Activated effector memory CD4-positive, alpha-beta T cell treated with anti-CD3 and anti-CD28 coated beads, Interleukin-2, amount 50 U/mL, for 16 hours (primary cell): ENCODE data around the gene TUBA1B.

Experiments
- DNase-seq: peaks from one replicate; pipeline ENCODE4 v3.0.0-alpha.2; 2020

TUBA1B gene

DNA sequence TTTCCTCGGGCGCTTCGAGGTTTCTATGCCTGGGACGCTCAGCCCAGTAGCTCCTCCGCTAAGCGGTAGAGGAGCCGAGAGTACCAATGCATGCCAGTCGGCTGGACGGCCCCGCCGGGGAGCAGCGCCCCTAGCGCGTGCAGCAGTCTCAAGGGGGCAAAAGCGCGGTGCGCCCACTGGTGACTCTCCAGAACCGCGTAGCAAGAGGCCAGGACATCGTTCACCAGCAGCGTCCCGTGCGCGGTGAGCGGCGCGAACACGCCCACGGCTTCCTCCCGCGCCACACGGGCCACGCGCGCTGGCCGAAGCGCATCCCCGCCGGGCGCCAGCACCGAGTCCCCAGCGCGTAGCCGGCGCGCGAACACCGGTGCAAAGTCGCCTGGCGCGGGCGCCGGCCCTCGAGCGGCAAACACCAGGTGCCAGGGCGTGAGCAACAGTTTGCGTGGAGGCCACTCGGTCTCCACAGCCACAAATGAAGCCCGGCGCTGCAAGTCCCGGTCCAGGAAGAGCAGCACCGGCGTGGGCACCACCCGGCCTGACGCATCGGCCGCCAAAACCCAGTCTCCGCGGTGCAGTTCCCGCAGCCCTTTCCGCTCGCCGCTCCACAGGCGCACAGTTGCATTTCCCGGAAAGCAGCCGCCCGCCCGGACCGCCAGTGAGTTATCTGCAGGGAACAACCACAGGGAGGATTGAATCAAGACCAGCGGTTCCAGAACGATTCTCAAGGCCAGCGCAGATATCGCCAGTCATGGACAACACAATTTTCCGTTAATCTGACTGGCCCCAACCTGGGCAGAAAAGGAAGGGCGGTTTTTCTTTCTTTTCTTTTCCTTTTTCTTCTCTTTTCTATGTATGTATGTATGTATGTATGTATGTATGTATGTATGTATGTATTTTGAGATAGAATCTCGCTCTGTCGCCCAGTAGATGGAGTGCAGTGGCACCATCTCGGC lies 41.1 kb downstream of the TUBA1B start:
- peak; percentile 79 for DNase-seq

DNA sequence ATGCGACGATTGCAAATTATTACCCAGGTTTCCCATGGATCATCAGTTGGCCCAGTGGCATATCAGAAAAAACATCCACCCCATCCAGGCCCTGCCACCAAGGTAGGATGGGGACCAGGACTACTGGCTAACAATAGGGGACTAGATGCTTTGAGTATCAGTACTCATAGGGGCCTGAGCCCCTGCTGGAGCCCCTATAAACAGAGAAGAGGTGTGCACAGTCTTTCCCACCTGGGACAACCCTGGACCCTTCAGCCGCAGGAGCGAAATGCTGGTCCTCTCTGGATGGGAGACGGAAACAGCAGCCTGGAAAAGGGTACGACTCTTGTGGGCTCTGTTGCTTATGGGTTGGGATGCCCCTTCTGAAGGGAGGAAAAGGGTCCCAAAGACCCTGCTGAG lies 42.3 kb downstream of the TUBA1B start:
- no peak for DNase-seq

DNA sequence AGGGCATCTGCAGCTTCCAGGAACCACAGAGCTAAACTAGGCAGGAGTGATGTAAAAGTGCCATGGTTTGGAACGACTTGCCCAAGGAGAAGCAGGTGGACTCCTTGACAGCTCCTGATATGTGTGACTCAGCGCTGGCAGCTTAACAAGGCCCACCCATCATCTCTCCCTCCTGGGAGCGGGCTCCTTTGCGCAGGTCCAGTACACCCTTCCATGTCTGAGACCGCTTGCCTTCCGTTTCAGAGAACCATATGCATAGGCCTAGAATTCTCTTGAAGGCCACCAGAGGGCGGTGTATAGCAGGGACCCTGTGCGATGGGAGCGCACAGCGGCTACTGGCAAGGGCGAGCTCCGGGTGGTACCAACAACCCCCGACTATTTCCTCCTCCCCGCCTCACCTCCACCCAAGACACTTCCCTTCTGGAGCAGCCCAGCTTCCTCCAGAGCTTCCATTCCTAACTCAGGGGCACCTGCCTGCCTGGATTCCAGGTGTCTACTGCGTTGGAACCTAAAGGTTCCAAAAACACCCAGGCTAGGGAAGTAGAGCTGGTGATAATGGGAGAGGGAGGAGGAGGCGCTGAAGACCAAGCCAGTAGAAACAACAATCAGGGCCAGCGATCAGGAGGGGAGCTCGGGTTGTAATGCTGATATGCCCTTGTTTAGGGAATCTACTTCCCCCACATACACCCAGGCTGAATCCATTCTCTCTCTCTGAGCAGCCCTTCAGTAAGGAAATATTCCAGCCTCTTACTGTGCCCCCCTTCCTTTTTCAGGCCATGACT lies 42.9 kb downstream of the TUBA1B start:
- peak; percentile 87 for DNase-seq

DNA sequence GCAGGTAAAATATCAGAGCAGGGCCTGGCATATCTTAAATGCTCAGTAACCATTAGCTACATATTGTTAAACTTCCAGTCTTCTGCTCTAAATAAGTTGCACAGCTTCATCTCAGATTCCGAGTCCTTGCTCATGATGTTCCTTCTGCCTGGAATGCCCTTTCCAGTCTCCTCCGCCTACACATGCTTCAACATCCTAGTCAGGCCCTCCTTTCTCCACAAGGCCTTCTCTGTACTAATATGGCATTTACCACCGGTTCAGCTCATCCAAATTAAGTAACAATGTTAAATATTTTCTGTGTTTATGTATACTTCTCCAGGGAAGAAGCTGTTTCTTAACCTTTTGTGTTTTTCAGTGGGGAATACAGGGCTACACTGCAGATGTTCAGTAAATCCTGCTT lies 45.1 kb downstream of the TUBA1B start:
- DNase-seq: no peak

GRCh38 chr12:49084438-49084837 lies 46.8 kb downstream of the TUBA1B start:
- no peak for DNase-seq

DNA sequence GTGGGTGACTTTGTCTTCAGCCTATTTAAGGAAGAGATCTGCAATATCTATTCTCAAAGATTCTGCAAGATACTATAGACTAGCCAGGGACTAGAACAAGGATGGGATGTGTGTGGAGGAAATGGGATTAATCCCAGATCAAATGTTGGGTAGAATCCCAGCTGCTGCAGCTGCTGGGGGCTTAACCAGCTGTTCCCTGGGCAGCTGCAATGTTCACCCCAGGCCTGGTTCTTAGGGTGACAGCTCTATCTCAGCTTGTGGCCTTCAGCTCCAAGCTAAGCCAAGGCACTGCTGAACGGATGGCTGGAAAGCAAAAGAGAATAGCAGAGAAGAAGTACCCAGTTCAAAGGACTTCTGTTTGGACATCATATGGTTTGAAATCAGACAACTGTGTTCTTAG lies 51.4 kb downstream of the TUBA1B start:
- DNase-seq: no peak
